Glutamatergic neuron (in vitro differentiated cells): Measurements from ENCODE around the gene DMBX1. TPM values are rescaled to one million over a fixed set of nuclear protein-coding genes. Genes with fewer than 3 reads are reported as not detected.

Experiments used
- DNase-seq: peaks from one replicate; pipeline ENCODE4 v3.0.0; 2022
- H3K27ac Mint-ChIP-seq: one replicate; pipeline ENCODE4 v1.8.0; 2020; ENCODE audit warnings: mild to moderate bottlenecking, mixed read lengths, inconsistent platforms; ENCODE audit not compliant: unreplicated experiment
- H3K27me3 Mint-ChIP-seq: one replicate; pipeline ENCODE4 v1.8.0; 2020; ENCODE audit warnings: mild to moderate bottlenecking, moderate library complexity, mixed read lengths, inconsistent platforms; ENCODE audit not compliant: unreplicated experiment
- H3K36me3 Mint-ChIP-seq: one replicate; pipeline ENCODE4 v1.8.0; 2020; ENCODE audit warnings: mild to moderate bottlenecking, mixed read lengths, inconsistent platforms; ENCODE audit not compliant: unreplicated experiment
- H3K4me1 Mint-ChIP-seq: one replicate; pipeline ENCODE4 v1.8.0; 2020; ENCODE audit warnings: mild to moderate bottlenecking, low read depth, mixed read lengths, inconsistent platforms; ENCODE audit not compliant: unreplicated experiment
- H3K4me3 Mint-ChIP-seq: one replicate; pipeline ENCODE4 v1.8.0; 2020; ENCODE audit warnings: mild to moderate bottlenecking, mixed read lengths, inconsistent platforms; ENCODE audit not compliant: unreplicated experiment
- H3K9me3 Mint-ChIP-seq: one replicate; pipeline ENCODE4 v1.8.0; 2020; ENCODE audit warnings: mild to moderate bottlenecking, moderate library complexity, mixed read lengths, inconsistent platforms; ENCODE audit not compliant: unreplicated experiment
- total RNA-seq: library from RNA; stranded (reverse); fragmentation: NEBNext Ultra II Directional; extraction: Animal tissue kit (Norgen Biotek cat#: 25700); gene quantifications from one replicate; pipeline ENCODE4 v1.2.1, GENCODE V29; 2021; ENCODE audit not compliant: unreplicated experiment
- TF ChIP-seq, protein P1 (sequence below): fragments of 200-600 bp; sonication (generic); IDR thresholded peaks from one replicate; pipeline ENCODE4 v1.5.0; 2021; ENCODE audit not compliant: partially characterized antibody, unreplicated experiment

The DMBX1 gene
- total RNA-seq, 1 donor from 2014 or later = not detected

DNA sequence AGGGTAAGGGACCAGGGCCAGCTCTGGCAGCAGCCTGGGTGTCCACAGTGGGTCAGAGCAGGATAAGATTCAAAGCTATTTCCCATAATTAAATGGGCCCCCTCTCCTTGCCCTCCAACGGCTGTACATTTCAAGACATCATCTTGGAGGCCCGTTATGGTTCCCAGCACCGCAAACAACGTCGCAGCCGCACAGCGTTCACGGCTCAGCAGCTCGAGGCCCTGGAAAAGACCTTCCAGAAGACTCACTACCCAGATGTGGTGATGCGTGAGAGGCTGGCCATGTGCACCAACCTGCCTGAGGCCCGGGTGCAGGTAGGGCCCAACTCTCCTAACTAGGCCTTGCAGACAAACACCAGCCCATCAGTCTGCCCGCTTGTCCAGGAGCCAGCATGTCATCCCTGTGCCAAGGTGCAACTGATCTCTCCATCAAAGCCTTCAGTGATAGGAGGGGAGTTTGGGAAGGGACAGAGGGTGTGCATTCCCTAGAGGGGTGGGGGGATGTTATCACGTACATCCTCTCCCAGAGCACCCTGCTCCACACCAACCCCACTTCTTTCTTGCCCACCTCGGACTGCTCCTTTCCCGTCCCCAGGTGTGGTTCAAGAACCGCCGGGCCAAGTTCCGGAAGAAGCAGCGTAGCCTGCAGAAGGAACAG lies 20.8 kb downstream of the DMBX1 start:
- no peak for DNase-seq
- Mint-ChIP-seq H3K4me1 (no peaks in the 10 kb centered on the region), H3K36me3 (no peaks in the 10 kb centered on the region), H3K27ac (no peak overlapping the region), H3K9me3 (no peaks in the 10 kb centered on the region), H3K27me3 (peaks cover 5% of the 10 kb centered on the region), H3K4me3 (no peak overlapping the region)
- TF ChIP-seq, protein P1, sequence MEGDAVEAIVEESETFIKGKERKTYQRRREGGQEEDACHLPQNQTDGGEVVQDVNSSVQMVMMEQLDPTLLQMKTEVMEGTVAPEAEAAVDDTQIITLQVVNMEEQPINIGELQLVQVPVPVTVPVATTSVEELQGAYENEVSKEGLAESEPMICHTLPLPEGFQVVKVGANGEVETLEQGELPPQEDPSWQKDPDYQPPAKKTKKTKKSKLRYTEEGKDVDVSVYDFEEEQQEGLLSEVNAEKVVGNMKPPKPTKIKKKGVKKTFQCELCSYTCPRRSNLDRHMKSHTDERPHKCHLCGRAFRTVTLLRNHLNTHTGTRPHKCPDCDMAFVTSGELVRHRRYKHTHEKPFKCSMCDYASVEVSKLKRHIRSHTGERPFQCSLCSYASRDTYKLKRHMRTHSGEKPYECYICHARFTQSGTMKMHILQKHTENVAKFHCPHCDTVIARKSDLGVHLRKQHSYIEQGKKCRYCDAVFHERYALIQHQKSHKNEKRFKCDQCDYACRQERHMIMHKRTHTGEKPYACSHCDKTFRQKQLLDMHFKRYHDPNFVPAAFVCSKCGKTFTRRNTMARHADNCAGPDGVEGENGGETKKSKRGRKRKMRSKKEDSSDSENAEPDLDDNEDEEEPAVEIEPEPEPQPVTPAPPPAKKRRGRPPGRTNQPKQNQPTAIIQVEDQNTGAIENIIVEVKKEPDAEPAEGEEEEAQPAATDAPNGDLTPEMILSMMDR = no peak

DNA sequence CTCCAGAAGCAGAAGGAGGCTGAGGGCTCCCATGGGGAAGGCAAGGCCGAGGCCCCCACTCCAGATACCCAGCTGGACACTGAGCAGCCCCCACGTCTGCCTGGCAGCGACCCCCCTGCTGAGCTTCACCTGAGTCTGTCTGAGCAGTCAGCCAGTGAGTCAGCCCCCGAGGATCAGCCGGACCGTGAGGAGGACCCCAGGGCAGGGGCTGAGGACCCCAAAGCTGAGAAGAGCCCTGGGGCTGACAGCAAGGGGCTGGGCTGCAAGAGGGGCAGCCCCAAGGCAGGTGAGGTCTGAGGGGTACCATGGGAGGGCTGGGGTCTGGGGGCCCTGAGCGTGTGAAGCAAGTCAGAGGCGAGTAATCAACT lies 21.3 kb downstream of the DMBX1 start:
- Mint-ChIP-seq H3K4me3 (no peak overlapping the region), H3K36me3 (no peaks in the 10 kb centered on the region)

GRCh38 chr1:46512135-46512791 lies 22.6 kb downstream of the DMBX1 start:
- no peaks in the 10 kb centered on the region for H3K4me1 Mint-ChIP-seq
- H3K9me3 Mint-ChIP-seq = no peaks in the 10 kb centered on the region
- H3K4me3 Mint-ChIP-seq = no peak overlapping the region
- DNase-seq = no peak
- H3K27me3 Mint-ChIP-seq = peaks cover 5% of the 10 kb centered on the region
- no peaks in the 10 kb centered on the region for H3K36me3 Mint-ChIP-seq
- H3K27ac Mint-ChIP-seq = no peak overlapping the region
- TF ChIP-seq, protein P1 = no peak

More for the DNA sequence above, 21.3 kb downstream of the DMBX1 start:
- Mint-ChIP-seq H3K27ac (no peak overlapping the region), H3K9me3 (no peaks in the 10 kb centered on the region), H3K27me3 (peaks cover 5% of the 10 kb centered on the region), H3K4me1 (no peaks in the 10 kb centered on the region)
- TF ChIP-seq, protein P1 = no peak
- DNase-seq = no peak

DNA sequence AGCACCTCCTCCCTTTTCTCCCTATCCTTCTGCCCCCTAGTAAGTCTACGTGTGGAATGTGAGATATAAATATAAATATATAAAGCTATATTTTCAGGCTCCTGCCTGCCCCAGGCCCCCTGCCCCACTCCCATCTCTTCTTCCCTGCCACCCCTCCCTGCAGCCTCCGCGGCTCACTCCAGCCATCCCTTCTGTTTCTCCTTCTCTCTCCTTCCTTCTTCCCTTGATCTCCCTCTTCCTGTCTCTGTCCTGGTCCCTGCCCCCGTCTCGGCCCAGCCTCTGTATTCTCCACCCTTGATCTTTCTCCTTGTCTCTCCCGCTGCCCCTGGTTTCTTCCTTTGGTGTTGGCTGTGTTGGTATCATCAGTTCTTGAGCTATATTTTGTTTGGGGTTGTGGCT lies 23.2 kb downstream of the DMBX1 start:
- no peak for DNase-seq
- no peaks in the 10 kb centered on the region for H3K4me1 Mint-ChIP-seq
- no peak overlapping the region for H3K27ac Mint-ChIP-seq
- peaks cover 5% of the 10 kb centered on the region for H3K27me3 Mint-ChIP-seq
- no peaks in the 10 kb centered on the region for H3K36me3 Mint-ChIP-seq
- no peak overlapping the region for H3K4me3 Mint-ChIP-seq
- TF ChIP-seq, protein P1 = no peak
- no peaks in the 10 kb centered on the region for H3K9me3 Mint-ChIP-seq

- H3K9me3 Mint-ChIP-seq = no peaks in the 10 kb centered on the region
- DNase-seq = no peak
- no peak overlapping the region for H3K27ac Mint-ChIP-seq
- no peaks in the 10 kb centered on the region for H3K36me3 Mint-ChIP-seq
- TF ChIP-seq, protein P1 = no peak
- no peak overlapping the region for H3K4me3 Mint-ChIP-seq
- H3K27me3 Mint-ChIP-seq = peaks cover 3% of the 10 kb centered on the region
- no peaks in the 10 kb centered on the region for H3K4me1 Mint-ChIP-seq
Measured at GRCh38 chr1:46513536-46513935, 23.9 kb downstream of the DMBX1 start.
